Upper lobe of right lung (tissue), 1 donor: ENCODE data around the gene PCDHGB5. TPM values are rescaled to one million over a fixed set of nuclear protein-coding genes. Genes with fewer than 3 reads are reported as not detected.
"Not testable (repeated sequence)": the region's sequence is repeated elsewhere in the genome, so short reads cannot be mapped to it uniquely, and the experiment has no call there.

ENCODE experiments used
- ATAC-seq: fragments of 200-7000 bp; cut with Tn5 transposase; one replicate; pipeline ENCODE4 v1.9.1; 2020; ENCODE audit warnings: mild to moderate bottlenecking, moderate library complexity
- DNase-seq: peaks from one replicate; pipeline ENCODE4 v3.0.0-alpha.2; 2020
- H3K27ac ChIP-seq: fragments of 200-600 bp; one replicate; pipeline ENCODE4 v1.8.0; 2022
- H3K27me3 ChIP-seq: fragments of 200-600 bp; one replicate; pipeline ENCODE4 v1.8.0; 2022; ENCODE audit warnings: mild to moderate bottlenecking
- H3K36me3 ChIP-seq: fragments of 200-600 bp; one replicate; pipeline ENCODE4 v1.8.0; 2022
- H3K4me1 ChIP-seq: fragments of 200-600 bp; one replicate; pipeline ENCODE4 v1.8.0; 2022
- H3K4me3 ChIP-seq: fragments of 200-600 bp; one replicate; pipeline ENCODE4 v1.8.0; 2022; ENCODE audit warnings: mild to moderate bottlenecking
- H3K9me3 ChIP-seq: fragments of 200-600 bp; one replicate; pipeline ENCODE4 v1.8.0; 2022
- CTCF ChIP-seq: fragments of 200-600 bp; IDR thresholded peaks from one replicate; pipeline ENCODE4 v1.8.0; 2022; ENCODE audit warnings: antibody characterized with exemption
- intact Hi-C: fragments of 100-400 bp; cut with DNase I; formaldehyde crosslinking; loops from one replicate; pipeline ENCODE4 v1.11.0; 2022
- total RNA-seq: library from RNA; stranded (reverse); fragmentation: NEBNext Ultra II Directional; extraction: Animal tissue kit (Norgen Biotek cat#: 25700); gene quantifications from one replicate; pipeline ENCODE4 v1.2.1, GENCODE V29; 2021
- donor health status: DM: no; HTN: yes; CAD: no; lungs with severe emphysema.

Gene PCDHGB5
- total RNA-seq, 1 donor from 2014 or later = 11.0 TPM

GRCh38 chr5:141373673-141374317 is 24.0 kb upstream of the PCDHGB5 start, which contains the start of gene PCDHGA6:
Gene PCDHGA6 (plus strand): TSS chr5:141373891. CDS start chr5:141374084, 193 bp downstream.
- ATAC-seq (no peak), DNase-seq (no peak)
- intact Hi-C loops = no loop called here
- Histone ChIP-seq H3K4me3 (no peak within 1 kb of the TSS), H3K36me3 (no peaks in the 10 kb centered on the region), H3K4me1 (no peaks in the 10 kb centered on the region), H3K9me3 (peaks cover 36% of the 10 kb centered on the region), H3K27me3 (peaks cover 7% of the 10 kb centered on the region), H3K27ac (no peak within 1 kb of the TSS)
- TF ChIP-seq CTCF = peak; percentile 41

- TF ChIP-seq CTCF = no peak
- Histone ChIP-seq H3K4me3 (no peak overlapping the region), H3K9me3 (peaks cover 36% of the 10 kb centered on the region)
These were observed 23.1 kb upstream of the PCDHGB5 start for GRCh38 chr5:141374627-141375026.

GRCh38 chr5:141375444-141376155 is 22.1 kb upstream of the PCDHGB5 start:
- H3K27ac ChIP-seq, H3K4me3 ChIP-seq, H3K4me1 ChIP-seq, DNase-seq, intact Hi-C loops, H3K36me3 ChIP-seq, ATAC-seq, H3K27me3 ChIP-seq: not testable (repeated sequence)
- peaks cover 41% of the 10 kb centered on the region for H3K9me3 ChIP-seq

More at GRCh38 chr5:141374627-141375026, 23.1 kb upstream of the PCDHGB5 start:
- Histone ChIP-seq H3K4me1 (no peaks in the 10 kb centered on the region), H3K27ac (no peak overlapping the region), H3K27me3 (peaks cover 7% of the 10 kb centered on the region), H3K36me3 (no peaks in the 10 kb centered on the region)
- intact Hi-C loops = no loop called here
- ATAC-seq = no peak
- DNase-seq = no peak

GRCh38 chr5:141382469-141383294 is 15.1 kb upstream of the PCDHGB5 start, which contains the start of gene PCDHGA7:
Gene PCDHGA7 (plus strand): TSS chr5:141382742. CDS start chr5:141382900, 158 bp downstream.
- Histone ChIP-seq H3K27ac (no peak within 1 kb of the TSS), H3K4me1 (no peaks in the 10 kb centered on the region), H3K27me3 (peaks cover 11% of the 10 kb centered on the region), H3K9me3 (peaks cover 23% of the 10 kb centered on the region), H3K36me3 (no peaks in the 10 kb centered on the region), H3K4me3 (peak within 1 kb of the TSS; percentile 20)
- DNase-seq = no peak
- peak; percentile 29 for ATAC-seq
- peak; percentile 13 for TF ChIP-seq CTCF
- intact Hi-C loops = no loop called here

GRCh38 chr5:141383345-141383744 is 14.4 kb upstream of the PCDHGB5 start:
- H3K27ac ChIP-seq = no peak overlapping the region
- TF ChIP-seq CTCF = no peak
- H3K36me3 ChIP-seq = no peaks in the 10 kb centered on the region
- H3K4me1 ChIP-seq = no peaks in the 10 kb centered on the region
- ATAC-seq (no peak), DNase-seq (no peak)
- peaks cover 19% of the 10 kb centered on the region for H3K9me3 ChIP-seq
- intact Hi-C loops = no loop called here
- peaks cover 11% of the 10 kb centered on the region for H3K27me3 ChIP-seq
- H3K4me3 ChIP-seq = no peak overlapping the region
